Activated CD8-positive, alpha-beta memory T cell treated with anti-CD3 and anti-CD28 coated beads for 36 hours (primary cell): Measurements from ENCODE around the gene HTR2B. TPM values are rescaled to one million over a fixed set of nuclear protein-coding genes. Genes with fewer than 3 reads are reported as not detected.
"Not testable (repeated sequence)": the region's sequence is repeated elsewhere in the genome, so short reads cannot be mapped to it uniquely, and the experiment has no call there.

ENCODE experiments used
- CTCF ChIA-PET: fragments of 350-600 bp; sonication (Branson Sonifier 250); formaldehyde crosslinking; loops from one replicate; lab custom pipeline; 2021; ENCODE audit warnings: antibody characterized with exemption; lab: Charles Lee
- POLR2A ChIA-PET: fragments of 350-600 bp; sonication (Branson Sonifier 250); formaldehyde crosslinking; loops from one replicate; lab custom pipeline; 2021; ENCODE audit warnings: antibody characterized with exemption; lab: Charles Lee
- total RNA-seq, 2 experiments: library from RNA; stranded (reverse); gene quantifications; one replicate each; pipeline ENCODE4 v1.2.3, GENCODE V29; 2021

HTR2B gene
- total RNA-seq, 2 experiments from 2014 or later, result not detected

DNA sequence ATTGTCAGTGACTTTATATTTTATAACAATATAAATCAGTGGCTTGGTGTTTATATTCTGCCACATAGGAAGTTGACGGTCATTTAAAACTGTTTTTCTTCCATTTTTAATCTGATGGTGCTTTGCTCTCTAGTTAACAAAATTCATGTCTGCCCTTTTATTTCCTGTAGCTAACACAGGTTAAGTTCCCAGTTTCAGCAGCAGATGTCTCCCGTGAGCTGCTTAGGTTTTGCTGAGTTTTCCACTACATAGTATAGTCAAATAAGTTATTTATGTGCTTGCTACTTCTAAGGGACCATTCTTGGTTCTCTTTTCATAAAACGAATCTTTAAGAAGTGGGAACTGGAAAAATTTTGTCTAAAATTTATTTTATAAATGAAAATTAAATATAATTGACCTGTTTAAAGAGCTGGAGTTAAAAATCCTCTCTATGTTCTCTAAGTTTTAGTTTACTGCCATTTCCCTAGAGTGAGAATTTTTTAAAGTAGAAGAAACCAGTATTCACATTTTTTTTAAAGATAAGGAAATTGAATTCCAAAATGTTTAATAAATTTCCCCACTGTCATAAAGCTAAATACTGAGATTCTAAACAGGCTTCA is 20.6 kb downstream of the HTR2B start:
- ChIA-PET POLR2A (no interaction called here), CTCF (interaction anchor here (1.1 kb wide), 1 partner anchor 307 kb away, joined by 3 read pairs; no protein-coding TSS in a partner anchor)

DNA sequence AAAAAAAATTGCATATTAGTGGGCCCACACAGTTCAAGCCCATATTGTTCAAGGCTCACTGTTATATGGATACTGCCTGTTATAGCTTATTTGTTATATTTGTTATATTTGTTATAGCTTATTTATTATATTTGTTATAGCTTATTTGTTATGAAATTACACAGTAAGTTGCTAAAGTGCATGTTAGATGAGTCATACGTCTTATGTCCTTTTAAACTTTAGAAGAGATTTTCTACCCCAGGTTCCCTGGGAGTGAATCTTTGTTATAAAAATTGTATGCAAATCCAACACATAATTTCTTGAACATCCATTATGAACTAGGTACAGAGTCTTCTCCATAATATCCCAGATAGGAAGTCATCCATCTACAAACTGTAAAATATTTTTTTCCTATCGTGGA is 22.1 kb downstream of the HTR2B start:
- POLR2A ChIA-PET, result no interaction called here
- CTCF ChIA-PET, result no interaction called here

DNA sequence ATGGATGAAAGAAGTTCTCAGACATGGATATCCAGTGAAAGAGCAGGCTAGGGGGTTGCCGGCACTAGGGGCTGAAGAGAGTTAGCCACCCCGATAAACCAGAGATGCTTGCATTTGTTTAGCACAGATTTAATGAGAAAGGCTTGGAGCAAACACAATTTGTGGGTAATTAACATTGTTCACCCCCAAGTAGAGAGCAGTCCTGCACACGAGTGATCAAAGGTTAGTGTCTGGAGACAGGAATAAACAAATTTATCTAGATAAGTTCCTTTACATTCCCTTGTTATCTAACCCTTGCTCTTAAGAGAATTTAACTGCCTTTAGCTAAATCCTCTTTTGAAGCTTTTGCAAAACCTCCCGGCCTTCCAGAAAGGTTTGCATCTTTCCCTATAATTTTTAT is 23.9 kb downstream of the HTR2B start:
- ChIA-PET CTCF (no interaction called here), POLR2A (no interaction called here)

DNA sequence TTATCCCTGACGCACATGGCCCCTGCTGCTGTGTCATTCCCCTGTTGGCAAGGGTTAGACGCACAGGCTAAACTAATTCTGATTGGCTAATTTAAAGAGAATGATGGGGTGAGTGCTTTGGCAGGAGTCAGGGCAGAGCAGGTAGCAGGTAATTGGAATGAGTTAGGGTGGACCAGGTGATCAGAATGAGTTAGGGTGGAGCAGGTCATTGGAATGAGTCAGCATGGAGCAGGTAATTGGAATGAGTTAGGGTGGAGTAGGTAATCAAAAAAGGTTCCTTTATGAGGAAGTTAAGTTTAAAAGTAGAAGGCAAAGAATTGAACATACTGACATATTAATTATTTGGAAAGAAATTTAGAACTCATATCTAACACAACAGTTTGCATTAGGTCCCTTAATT is 24.5 kb downstream of the HTR2B start:
- POLR2A ChIA-PET, CTCF ChIA-PET: not testable (repeated sequence)

DNA sequence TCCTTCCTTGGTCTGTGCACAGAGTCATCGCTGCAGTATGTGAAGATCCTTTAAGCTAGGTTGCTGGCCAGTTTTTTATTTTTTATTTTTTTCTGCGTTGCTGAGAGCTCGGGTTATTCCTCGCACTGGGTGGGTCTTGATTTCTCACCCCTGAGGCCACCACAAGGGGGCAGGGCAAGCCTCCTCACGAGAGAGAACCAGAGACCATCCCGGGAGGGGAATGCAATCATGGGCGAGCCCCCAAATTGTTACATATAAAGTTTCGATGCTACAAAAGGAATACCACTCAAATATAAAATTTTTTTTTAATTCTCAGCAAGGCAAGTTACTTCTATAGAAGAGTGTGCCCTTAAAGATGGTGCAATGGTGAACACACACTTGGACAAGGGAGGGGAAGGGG is 24.9 kb downstream of the HTR2B start:
- POLR2A ChIA-PET, result no interaction called here
- CTCF ChIA-PET, result no interaction called here

DNA sequence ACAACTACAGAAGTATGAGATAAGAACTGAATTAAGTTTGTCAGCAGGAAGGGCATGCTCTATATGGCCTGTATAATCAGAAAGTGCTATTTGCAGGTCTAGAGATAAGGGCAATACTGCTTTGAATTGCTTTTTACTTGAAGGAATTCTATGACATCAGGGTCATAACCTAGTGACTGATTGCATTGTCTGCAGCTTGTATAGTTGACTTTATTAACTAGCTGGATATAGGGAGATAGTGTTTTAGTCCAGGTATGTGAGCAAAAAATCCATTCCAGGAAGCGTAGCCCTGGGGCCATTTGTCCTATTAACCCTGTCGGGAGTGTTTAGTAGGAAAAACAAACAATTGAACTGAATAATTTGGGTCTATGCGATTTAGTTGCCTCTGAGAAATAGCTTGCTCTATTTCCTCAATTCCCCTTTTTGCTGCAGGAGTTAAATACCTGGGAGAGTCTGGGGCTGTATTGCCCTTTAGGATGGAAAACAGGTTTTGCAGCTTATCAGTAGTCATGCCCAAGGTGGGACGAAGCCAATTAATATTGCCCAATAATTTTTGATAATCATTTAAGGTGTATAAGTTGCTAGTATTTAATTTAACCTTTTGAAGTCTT is 30.0 kb downstream of the HTR2B start:
- ChIA-PET POLR2A (no interaction called here), CTCF (no interaction called here)

DNA sequence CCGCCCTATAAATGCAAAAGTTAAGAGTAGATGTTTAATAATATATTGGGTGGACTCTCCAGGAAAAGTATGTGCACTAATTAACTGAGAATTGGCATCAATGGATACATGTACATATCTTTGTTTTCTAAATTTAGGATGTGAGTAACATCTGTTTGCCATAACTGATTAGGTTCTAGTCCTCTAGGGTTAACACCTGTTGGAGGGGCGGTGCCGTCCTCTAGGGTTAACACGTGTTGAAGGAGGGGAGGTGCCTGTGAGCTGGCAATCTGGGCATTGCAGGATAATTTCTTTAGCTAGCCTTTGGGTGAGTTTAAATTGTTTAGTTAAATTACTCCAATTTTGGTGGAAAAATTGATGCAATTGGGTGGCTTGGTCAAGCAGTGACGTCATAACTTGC is 30.9 kb downstream of the HTR2B start:
- ChIA-PET POLR2A (no interaction called here), CTCF (no interaction called here)

DNA sequence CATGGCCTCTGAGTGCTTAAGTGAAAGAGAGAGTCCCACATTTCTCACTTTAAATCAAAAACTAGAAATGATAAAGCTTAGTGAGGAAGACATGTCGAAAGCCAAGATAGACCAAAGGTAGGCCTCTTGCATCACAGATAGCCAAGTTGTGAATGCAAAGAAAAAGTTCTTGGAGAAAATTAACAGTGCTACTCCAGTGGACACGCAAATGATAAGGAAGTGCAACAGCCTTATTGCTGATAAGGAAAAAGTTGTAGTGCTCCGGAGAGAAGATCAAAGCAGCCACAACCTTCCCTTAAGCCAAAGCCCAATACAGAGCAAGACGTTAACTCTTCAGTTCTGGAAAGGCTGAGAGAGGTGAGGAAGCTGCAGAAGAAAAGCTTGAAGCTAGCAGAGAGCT is 36.1 kb downstream of the HTR2B start:
- ChIA-PET POLR2A (no interaction called here), CTCF (no interaction called here)

DNA sequence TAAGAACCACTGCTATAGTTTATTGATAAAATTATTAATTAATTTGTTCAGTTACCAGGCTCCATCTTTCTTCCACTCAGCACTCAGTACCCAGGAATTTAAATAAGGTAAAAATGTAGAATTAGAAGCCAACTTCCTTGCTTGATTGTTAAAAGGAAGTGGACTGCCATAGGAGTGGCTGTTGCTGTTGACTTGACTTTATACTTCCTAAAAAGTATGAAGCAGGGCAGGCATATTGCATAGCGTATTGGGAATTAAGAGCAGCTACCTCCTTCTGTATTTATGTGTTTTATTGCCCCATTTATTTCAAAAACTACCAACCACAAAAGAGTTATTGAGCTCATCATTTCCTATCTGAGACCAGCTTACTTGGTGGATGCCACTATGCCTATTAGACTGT is 40.3 kb downstream of the HTR2B start:
- CTCF ChIA-PET, result no interaction called here

DNA sequence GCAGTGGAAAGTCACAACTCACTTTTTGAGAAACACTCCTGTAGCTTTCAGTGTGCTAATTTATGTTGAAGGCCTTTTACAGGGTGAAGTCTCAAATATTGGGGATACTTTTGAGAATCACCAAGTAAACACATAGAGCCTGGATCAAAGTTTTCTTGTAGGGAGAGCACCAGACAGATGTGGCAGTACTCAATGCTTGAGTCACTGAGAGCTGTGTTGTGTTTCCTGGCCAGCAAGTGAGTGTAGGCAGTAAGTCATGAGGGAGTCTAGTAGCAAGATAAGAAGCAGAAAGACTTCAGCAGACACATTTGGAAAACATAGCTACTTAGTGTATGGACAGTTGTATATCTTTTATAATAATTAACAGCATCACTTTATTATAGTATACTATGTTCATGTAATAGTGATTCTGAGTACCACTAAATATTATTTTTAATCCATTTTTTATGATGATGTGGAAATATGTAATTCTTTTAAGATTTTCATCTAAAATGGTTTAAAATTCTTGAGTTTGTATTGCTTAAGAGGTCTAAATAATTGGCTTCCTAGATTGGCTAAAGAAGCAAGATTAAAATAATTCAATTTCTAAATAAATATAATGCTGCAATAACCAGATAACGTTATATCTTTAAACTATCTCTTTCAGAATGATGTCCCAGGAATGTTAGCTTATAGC is 55.3 kb downstream of the HTR2B start:
- ChIA-PET POLR2A (no interaction called here), CTCF (interaction anchor here (0.6 to 1.2 kb wide), 3 partner anchors 13 to 255 kb away, joined by 3 read pairs; partner anchors contain the start of gene PSMD1)

More for the DNA sequence above, 40.3 kb downstream of the HTR2B start:
- POLR2A ChIA-PET, result no interaction called here

DNA sequence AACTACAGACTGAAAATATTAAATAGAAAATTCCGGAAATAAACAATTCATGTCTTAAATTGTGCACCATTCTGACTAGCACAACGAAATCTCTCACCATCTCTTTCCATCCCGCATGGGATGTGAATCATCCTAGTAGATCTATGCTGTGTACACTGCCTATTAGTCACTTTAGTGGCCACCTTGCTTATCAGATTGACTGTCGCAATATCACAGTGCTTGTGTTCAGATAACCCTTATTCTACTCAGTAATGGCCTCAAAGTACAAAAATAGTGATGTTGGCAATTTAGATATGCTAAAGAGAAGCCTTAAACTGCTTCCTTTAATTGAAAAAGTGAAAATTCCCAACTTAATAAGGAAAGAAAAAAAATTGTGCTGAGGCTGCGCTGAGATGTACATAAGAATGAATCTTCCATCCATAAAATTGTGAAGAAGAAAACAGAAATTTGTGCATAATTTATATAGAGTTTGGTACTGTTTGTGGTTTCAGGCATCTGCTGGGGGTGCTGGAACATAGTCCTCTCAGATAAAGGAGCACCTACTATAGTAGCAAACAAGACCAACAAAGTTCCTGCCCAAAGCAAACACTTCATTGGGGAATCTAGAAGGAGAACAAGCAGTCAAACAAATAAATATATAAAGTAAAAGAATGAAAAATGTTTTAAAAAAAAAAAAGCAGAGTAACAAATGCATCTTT is 56.2 kb downstream of the HTR2B start:
- ChIA-PET POLR2A (no interaction called here), CTCF (interaction anchor here (0.7 kb wide), 1 partner anchor 72 kb away, joined by 3 read pairs; no protein-coding TSS in a partner anchor)

DNA sequence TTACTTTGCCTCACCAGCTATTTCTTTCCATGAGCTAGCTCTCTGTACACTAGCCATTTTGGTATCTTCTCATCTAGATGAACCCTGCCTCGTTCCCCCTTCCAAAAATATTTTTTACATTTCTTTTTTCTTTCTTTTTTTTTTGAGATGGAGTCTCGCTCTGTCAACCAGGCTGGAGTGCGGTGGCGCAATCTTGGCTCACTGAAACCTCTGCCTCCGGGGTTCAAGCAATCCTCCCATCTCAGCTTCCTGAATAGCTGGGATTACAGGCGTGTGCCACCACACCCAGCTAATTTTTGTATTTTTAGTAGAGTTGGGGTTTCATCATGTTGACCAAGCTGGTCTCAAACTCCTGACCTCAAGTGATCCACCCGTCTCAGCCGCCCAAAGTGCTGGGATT is 57.3 kb downstream of the HTR2B start:
- CTCF ChIA-PET, result interaction anchor here (0.6 kb wide), 1 partner anchor 11 kb away, joined by 3 read pairs; the partner anchor contains the start of gene PSMD1
- POLR2A ChIA-PET, result interaction anchor here (0.6 kb wide), 1 partner anchor 76 kb away, joined by 3 read pairs; no protein-coding TSS in a partner anchor

DNA sequence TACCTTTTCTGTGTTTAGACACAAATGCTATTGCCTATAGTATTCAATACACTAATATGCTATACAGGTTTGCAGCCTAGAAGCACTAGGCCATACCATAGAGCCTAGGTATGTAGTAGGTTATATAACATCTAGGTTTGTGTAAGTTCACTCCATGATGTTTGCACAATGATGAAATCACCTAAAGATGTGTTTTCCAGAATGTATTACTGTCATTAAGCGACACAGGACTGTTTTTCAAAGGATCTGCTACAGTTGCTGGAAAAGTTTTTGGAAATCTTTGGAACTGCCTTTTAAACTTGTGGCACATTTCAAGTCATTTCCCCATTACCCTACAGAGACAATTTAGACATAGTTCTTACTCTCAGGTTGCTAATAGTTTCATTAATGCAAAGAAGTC is 58.9 kb downstream of the HTR2B start:
- POLR2A ChIA-PET, result no interaction called here
- CTCF ChIA-PET, result no interaction called here

DNA sequence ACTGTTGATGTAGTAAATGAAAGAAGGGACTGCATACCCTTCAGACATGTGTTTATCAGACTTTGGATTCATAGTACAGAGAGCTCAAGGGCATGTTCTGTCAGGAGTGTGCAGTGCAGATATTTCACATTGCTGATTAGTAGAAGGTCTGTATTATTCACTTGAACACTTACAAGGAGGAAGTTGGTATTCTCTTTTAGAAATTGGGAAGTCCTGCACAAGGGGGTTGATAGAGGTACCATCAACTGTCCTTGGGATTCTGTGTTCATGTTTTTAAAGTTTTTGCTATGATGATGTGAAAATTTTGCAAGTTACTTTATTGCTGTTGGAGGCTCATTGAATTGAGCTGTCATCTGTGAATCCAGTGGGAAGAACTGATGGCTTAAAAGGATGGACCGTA is 61.5 kb downstream of the HTR2B start:
- ChIA-PET CTCF (interaction anchor here (0.6 kb wide), 1 partner anchor 842 kb away, joined by 3 read pairs; no protein-coding TSS in a partner anchor), POLR2A (no interaction called here)

DNA sequence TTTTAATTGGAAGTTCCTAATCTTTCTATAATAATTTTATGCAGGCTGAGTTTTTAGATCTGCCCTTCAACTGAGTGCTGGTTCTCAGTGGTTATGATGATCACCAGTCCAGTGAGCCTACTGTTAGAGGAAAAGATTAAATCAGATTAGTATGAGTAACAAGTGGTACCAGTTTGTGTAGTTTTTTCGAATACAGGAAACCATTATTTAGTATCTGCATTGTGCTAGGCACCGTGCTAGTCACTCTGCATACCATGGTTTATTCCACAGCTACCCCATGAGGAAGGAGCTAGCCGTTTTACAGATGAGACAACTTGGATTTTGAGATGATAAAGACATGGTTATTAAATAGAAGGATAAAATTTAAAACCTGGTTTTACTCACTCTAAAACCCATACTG is 62.1 kb downstream of the HTR2B start:
- ChIA-PET CTCF (interaction anchor here (0.6 kb wide), 1 partner anchor 842 kb away, joined by 3 read pairs; no protein-coding TSS in a partner anchor), POLR2A (no interaction called here)

DNA sequence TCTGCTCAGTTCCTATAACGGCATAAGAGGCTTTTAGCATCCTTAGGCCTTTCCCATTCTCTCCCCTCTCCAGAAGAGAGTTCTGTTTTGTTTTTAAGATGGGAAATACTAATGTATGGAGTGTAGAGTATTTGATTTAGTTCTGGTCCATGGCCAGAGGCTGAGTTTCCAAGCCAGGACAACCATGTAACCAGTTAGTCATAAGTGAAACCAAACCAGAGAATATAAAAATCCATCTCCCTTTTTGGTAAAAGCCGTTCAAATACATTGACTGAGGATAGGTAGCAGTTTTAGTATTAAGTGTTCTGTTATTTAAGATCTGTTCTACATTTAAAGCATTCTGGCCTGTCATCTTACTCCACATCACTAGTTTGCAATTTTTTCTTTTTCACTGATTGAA is 65.1 kb downstream of the HTR2B start:
- ChIA-PET POLR2A (no interaction called here), CTCF (no interaction called here)

DNA sequence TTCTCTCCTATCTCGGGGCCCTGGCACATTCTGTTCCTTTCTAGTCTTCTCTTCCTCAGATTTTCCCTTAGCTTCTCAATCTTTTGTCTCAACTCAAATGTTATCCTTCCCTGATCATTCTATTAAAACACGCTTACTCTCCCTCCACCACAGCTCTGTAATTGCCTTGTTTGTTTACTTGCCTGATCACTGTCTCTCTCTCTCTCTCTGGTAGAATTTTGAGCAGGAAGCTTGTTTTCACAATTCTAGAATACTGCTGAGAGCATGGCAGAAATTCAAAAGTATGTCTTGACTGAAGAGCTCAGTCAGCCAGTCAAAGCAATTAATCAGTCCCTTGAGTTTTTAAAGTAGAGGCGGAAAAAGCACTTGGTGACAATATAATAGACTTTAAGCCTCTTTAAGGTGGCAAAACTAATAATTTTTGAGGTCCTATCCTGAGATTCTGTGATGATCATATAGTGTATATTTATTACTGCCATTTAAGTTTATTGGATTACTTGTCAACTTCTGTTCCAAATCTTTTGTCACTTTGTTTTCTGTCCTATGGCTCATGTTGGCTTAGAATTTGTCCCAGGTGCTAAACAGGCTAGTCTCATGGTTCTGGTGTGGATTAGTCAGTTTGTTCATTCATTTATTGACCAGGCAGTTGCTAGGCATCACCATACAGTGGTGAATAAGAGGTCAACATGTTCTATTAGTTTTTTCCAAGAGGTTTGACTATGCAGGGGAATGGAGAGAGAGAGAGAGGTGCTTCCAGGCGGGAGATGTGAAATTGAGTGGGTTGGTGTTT is 65.9 kb downstream of the HTR2B start:
- POLR2A ChIA-PET, result no interaction called here
- CTCF ChIA-PET, result no interaction called here
